ENCODE measurements around the gene PODXL.
A peak's percentile ranks its signal among the peaks of the same experiment; 100 is the strongest.
"Not testable (repeated sequence)": the region's sequence is repeated elsewhere in the genome, so short reads cannot be mapped to it uniquely, and the experiment has no call there.

The PODXL gene

DNA sequence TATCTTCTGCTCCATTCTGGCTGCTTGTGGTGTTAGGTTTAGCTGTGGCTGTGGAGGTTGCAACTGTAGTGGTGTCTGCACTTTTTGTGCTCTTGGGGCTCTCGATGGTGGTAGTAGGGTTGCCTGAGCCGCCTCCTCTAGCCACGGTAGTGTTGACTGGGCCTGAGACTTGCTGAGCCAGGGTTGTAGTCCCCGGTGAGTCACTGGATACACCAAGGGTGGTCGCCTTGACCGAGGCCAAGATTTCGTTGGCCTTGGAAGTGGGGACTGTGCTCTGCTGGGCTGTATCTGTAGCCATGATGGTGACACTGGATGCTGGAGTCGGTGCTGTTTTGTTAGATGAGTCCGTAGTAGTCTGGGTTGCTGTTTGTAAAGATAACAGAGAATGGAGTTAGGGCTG is 45.4 kb downstream of the PODXL start:
- DNase-seq (ENCODE audit: low spot score), result no peak

DNA sequence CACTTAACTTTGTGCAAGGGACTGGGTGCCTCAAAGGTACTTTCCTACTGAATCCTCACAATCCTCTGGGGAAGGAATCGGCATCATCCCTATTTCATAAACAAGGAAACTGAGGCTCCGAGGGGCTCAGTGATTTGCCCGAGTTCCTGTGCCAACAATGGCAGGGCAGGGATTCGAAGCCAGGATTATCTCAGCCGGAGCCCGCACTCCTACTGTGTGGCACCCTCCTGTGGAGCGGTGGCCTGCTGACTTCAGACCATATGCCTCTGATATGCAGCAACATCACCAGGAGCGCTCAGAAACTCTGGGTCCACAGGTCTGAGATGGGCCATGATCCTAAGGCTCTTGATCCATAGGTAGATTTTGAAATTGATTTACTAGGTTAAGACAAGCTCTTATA is 46.6 kb downstream of the PODXL start:
- DNase-seq (ENCODE audit: low spot score), result no peak

DNA sequence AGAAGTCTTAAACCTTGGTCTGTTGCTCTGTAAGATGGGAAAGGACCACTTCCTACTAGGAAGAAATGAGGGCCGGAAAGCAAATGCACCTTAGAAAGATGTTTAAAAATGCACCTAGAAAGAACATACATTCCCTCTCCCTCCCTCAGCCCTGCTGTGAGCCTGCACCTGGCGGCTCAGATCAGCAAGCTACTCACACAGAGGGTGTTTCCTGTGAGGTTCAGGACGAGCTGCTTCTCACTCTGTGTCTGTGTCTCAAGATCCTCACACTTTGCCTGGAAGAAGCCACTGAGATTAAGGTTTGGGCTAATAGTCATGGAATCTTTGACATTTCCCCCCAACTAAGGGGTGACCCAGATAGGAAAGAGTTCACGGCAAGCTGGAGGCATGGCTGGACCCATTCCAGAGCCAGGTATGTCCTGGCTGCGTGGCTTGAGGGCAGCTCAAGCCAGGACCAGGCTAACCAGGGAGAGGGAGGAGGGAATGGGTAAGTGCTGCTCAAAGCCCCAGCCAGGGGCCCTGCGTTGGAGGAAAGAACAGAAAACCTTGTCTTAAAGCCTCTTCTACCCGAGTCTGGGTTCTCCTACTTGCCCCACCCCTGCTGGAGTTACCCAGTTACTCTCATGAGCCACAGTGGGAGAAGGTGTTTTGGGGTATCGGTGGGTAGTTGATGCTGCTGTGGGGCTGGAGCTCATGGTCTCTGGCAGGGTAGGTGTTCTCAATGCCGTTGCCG is 47.5 kb downstream of the PODXL start:
- no peak for DNase-seq (ENCODE audit: low spot score)

DNA sequence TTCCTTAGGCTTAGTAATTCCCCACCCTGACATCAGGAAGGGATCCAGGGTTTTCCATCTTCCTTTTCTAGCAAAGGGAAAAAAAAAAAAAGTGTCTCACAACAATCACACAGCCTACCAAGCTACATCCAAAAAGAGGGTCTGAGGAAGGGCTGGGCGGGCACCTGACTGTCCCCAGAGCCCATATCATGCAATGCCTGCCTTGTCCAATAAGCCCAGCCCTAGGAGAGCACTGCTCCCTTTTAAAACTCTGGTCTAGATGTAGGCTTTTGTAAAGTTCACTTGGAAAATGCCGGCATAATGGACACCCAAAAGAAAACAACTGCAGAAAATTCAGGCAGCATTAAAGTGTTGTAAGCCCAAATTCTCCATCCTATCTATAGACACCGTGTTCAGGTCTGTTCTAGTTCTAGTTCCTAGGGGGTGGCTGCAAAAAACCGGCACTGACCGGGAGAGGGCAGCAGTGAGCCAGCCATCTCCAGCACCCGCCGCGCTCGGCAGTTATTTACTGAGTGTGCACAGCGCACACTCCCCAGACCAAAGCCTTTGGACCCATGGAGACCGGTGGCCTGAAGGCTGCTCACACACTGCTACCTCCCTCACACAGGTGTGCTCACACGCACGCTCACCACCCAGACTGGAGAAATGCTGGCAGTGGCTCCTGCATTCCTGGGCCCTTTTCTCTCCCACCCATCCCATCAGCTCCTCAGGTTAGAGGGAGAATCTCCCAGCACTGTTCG is 48.7 kb downstream of the PODXL start:
- peak; percentile 55 for DNase-seq (ENCODE audit: low spot score)

DNA sequence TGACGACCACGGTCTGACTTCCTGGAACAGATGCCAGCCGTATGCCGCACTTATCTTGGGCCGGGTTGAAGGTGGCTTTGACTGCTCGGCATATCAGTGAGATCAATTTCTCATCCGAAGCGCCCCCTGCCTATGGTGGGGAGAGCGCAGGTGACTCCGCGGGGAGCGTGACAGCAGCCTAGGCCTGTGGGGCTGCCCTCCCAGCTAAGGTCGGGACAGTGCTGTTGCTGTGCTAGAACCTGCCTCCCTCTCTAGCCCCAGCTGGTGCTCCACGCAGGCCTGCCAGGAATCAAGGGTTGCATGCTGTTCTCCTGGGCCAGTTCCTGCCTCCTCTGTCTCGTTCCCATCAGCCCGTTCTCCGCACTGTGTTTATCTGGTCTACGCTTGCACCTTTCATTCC is 49.8 kb downstream of the PODXL start:
- no peak for DNase-seq (ENCODE audit: low spot score)

DNA sequence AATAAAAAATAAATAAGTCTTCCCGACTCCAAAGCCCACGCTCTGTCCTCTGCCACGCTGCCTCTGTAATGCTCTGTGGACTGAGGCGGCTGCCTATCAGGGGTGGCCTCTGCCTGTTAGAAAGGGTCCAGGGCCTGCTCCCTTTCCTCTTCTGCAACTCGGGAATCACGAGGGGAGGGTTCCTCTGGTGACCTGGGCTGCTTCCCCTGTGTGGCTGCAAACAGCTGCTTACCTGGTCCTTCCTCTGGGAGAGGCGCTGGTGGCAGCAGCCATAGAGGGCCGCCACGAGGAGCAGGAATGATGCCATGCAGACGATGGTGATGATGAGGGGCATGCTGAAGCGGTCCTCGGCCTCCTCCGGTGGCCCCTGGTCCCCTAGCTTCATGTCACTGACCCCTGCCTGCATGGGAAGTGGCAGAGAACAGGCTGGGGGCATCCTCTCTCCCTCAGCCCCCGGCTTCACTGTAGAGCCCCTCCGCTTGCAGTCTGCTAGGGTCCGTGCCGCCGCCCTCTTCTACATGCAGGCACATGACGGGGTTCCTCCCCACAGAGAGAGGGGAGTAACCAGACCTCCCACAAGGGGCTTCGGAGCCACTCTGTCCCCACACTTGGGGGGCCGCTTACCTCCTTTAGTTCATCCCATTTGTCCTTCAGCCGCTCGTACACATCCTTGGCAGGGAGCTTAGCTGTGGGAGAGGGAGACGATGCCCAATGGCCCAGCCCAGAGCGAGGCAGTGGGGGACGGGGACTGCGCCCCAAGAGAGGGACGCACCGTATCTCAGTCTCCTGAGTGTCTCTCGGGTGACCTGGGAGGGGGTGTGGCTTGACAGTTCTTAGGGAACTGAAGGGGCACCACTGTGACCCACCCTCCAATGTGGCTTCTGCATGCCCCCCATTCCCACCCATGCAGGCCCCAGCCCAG is 50.5 kb downstream of the PODXL start:
- no peak for DNase-seq (ENCODE audit: low spot score)

DNA sequence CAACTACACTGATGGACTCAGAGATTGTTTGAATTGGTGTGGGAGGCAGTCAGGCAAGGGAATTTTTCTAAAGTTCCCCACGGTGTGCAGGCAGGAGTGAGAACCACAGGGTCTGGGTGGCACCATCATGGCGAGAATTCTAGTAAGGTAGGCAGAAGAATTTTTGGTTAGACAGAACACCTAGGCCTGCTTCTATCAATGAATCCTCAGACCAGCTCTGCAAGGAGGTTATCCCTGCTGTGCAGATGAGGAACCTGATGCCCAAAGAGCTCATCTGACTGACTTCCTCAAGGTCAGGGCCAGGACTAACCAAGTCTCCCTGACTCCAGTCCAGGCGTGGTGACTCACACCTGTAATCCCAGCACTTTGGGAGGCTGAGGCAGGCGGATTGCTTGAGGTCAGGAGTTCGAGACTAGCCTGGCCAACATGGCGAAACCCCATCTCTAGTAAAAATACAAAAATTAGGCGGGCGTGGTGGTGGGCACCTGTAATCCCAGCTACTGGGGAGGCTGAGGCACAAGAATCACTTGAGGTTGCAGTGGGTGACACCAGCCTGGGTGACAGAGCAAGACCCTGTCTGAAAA is 51.3 kb downstream of the PODXL start:
- not testable (repeated sequence) for DNase-seq (ENCODE audit: low spot score)

DNA sequence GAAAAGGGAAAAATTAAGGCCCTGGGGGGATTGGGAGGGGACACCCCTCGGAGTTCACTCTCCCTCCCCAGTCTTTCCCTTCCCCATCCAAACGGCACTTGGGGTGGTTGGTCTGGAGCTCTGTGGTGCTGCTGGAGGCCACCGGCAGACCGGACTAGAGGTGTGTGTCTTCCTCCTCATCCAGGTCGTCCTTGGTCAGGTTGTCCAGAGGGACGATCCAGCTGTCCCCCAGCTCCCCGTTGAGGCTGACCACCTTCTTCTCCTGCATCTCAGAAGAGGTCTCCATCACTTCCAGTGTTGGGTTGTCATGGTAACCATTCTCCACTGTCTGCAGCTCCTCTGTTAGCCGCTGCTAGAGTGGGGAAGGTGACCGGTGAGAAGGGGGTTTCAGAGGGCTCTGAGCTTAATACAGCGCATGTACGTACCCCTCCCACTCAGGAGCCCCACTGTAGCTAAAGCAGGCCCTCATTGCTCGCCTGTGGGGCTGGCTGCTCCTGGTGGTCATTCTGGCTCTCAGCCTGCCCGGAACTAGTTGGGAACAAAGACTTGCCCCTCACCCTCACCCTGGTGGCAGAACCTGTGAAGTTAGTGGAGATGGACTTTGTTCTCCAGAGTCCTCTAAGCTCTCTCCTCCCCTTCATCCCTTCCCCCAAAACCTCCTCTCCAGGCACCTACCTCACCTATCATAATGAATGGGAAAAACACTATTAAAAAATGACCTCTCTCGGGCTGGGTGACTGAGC is 52.1 kb downstream of the PODXL start:
- DNase-seq (ENCODE audit: low spot score), result no peak

DNA sequence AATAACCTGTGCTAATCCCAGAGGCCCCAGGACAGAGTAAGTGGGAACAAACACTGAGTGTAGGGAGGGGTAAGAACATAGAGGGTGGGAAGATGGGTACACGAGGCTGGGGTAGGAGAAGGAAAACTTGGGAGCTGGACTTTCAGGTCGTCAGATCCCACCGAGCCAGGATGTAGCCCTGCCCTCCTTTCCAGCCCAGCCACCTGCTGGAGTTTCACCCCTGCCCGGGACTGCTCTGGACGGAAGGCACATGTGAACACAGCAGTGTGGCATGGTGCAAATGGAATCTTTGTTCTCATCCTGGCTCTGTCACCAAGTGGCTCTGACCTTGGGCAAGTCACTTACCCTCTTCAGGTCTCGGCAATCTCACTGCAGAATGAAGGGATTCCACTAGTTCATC is 52.8 kb downstream of the PODXL start:
- no peak for DNase-seq (ENCODE audit: low spot score)

DNA sequence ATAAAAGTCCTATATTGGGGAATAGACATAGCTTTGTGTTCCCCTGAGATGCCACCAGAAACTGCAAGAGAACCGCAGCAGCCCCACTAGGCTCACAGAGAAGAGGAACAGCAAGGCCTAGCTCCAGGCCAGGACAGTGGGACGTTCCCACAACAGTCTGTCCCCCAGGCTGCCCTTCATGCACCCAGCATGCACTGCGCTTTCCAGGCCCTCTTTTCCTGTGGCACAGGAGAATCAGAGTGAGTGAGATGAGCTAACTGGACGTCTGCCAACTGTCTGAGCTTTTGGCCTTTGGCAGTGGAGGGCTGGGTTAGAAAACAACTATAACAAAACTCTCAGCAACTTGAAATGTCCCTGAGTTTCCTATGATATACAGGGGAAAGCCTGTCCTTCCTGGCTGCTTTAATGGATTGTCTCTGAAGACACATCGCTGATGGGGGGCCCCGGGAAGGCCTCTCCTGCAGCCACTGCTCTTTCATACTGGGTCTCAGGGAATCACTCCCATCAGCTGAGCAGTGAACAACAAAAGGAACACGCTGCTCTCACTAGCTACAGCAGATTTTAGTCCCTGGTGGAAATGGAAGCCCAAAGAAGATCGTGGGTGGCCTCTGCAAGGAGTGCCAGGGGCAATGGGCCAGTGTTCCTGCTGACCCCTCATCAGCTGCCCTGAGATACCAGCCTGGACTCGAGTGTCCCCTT is 53.5 kb downstream of the PODXL start:
- DNase-seq (ENCODE audit: low spot score), result no peak

DNA sequence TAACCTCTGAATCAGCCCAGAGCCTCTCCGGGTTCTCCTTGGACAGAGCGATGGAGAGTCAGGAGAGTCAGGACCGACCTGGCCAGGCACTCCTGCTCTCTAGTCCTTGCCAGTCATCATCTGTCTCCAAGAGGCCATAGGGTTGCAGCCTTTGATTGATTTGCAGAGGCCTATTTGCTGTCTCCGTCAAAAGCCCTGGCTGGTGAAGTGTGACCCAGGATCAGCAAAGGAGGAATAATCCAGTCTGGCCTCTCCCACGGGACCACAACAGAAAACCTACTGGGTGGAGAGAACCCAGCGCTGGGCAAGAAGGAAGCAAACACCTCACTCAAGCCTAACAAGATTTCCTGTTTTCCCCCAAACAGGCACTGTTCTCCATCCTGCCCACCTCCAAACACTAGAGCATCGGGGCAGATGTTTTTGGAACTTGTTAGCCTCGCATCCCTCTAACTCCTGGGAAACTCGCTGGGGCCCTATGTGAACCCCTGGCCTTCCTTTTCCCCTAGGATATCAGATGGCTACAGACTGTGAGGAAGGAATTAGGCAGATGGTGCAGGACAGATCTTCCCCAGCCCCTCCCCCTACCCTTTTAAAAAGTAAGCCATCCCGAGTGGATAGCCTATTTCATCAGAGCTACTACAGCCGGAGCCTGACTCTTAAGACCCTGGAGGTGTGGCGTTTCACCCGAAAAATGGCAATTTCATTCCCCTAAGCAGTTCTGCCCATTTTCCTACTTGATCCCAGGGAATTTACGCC is 54.3 kb downstream of the PODXL start:
- no peak for DNase-seq (ENCODE audit: low spot score)

DNA sequence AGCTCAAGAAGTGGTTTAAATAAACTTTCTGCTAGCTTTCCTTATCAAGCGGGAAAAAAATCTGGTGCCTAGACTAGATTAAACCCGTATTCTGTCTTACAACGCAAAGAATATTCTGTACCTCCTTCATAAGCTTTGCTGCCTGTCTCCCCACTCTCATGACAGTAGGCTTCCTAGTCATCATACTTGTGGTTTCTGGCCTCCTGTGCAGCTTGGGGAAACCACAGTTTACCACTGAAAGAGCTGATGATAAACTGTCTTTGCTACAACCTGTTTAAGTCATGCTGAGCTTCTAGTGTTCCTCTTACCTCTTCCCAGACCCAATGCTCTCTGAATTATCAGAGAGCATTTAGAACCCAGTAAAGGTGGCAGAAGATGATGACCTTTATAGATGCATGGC is 55.0 kb downstream of the PODXL start:
- no peak for DNase-seq (ENCODE audit: low spot score)

DNA sequence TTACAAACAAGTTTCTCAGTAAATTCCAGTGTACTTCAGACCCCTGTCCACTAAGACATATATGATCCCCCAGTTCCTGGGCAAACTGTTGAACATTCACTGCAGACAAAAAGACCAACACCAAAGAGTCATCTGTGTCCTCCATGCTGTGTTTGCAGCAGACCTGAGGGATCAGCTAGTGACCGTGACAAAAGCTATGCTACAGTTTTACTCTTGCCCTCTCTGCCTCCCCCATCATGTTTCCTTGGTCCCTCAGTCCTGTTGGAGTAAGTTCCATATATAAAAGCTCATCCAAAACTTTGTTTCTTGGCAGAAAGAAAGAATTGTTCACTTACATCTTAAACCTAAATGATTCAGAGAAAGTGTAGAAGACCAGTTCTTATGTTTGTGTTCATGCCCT is 56.1 kb downstream of the PODXL start:
- no peak for DNase-seq (ENCODE audit: low spot score)

DNA sequence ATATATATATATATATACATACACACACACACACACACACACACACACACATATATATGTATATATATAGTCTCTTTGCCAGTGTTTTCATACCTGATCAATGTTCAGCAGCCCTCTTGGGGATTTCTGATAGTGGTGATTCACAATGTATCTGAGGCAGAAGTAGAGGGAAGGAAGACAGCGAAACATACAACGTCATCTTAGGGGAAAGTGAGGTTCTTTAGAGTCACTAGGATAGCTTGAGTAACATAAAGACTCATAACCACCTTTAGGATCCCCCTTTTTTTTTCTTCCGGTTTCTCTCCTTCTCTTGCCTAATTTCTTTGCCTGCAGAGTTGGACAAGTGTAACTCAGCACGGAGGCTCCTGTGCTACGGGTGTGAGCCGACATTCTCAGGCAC is 56.6 kb downstream of the PODXL start:
- no peak for DNase-seq (ENCODE audit: low spot score)

DNA sequence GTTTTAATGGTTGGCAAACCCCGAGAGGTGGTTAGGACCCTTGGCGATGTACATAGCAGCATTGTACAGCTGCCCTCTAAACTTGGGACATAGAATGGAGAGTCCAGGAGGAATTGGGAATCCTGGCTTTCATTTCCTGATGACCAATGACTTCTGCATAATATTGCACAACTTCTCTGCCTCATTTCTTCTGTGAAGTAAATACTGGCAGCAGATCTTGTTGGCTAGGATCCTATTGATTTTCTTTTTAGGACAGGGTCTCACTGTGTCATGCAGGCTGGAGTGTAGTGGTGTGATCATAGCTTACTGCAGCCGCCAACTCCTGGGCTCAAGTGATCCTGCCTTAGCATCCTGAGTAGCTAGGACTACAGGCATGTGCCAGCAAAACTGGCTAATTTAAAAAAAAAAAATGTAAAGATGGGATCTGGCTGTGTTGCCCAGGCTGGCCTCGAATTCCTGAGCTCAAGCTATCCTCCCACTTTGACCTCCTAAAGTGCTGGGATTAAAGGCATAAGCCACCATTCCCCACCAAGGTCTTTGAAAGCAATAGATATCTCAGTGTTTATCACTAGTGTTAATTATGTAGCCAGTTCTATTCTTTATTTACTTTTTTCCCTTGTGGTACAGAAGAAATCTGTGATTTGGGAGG is 58.1 kb downstream of the PODXL start:
- no peak for DNase-seq (ENCODE audit: low spot score)

DNA sequence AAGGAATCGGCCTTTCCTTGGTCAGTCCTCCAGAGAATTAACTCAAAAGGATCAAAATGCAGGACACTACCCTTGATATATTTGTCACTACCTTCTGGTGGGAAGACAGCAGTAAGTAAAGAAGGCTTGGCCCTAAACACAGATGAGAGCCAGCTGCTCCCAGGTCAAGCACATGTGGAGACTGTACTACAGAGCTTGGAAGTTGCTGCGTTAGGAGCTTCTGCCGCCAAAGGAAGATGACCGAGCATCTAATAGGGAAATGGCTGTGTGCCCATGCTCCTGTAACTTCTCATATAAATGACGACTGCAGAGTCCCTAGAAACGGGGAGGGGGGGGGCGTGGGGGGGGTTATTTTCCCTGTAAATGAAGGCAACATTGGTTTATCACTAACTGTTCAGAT is 59.0 kb downstream of the PODXL start:
- DNase-seq (ENCODE audit: low spot score), result no peak

DNA sequence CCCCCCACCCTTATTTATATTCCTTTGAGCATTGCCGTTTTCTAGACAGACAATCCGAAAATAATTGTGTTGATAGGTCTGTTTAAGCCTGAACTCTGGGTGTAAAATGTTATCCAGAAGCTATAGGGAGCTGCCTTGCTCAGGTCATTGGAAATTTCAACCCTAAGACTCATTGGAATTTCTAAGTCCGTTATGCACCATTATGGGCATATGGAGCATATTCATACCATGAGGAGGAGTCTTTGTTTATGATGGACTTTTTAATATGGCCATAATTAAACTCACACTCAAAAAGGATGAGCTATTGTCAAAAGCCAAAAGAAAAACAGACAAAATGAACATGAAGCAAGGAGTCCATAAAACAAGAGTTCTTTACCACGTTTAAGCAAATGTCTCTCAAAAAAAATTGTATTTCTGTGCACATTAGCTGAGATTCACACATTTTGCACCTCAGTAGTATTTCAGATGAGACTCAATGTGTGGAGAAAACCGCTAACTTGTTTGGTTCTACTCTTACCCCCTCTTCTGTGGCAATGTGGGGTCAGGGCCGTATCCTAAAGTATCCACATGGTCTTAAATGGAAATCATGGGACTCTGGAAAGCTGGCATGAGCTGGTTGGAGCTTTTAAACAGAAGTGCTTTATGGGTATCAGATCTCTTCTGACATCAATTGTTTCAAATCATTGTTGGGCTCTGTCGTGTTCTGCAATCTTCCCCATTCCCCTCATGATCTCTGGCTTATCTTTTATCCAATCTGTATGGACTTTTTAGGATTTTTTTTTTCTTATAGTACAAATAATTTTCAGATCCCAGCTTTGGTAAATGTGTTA is 60.5 kb downstream of the PODXL start:
- DNase-seq (ENCODE audit: low spot score), result no peak

DNA sequence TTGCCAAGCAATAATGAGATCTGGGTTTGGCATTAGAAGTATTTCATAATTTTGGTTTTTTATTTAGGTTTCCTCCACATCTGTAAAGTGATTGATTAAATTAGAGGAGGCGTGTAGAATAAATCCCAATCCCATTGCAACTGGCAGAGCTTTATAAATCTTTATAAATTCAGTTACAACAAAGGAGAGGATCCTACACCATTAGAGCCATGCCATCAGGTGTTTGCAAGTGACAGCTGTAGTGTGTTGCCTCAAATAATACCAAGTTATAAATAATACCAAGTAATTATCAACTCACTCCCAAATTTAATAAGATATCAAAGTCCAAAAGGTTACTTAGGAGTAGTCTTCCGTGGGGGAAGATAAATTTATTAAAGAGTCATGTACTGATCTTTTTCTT is 62.2 kb downstream of the PODXL start:
- no peak for DNase-seq (ENCODE audit: low spot score)

DNA sequence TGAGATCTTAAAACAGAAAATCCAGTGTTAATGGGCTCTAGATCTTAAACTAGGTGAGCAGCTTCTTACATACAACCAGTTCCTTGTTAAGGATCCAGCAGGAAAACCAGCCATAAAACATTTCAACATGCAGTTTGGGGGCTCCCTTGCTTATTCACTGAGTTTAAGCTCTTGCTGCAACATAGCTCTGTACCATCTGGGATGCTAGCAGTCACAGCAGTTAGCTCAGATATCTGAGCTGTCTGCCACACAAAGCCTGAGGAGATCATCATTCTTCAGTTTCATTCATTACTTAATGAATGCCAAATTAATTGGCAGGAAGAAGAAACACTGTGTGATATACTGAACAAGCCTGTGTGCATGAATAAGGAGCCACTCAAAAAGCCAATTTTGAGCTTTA is 62.8 kb downstream of the PODXL start:
- no peak for DNase-seq (ENCODE audit: low spot score)
